Measurements from ENCODE around the gene POU2AF2. TPM values are rescaled to one million over a fixed set of nuclear protein-coding genes. Genes with fewer than 3 reads are reported as not detected.

The POU2AF2 gene
- total and polyA plus RNA-seq, 2 donors (not counting 3 experiments of a cell fraction or from before 2014, with no cell fraction given), result not detected

DNA sequence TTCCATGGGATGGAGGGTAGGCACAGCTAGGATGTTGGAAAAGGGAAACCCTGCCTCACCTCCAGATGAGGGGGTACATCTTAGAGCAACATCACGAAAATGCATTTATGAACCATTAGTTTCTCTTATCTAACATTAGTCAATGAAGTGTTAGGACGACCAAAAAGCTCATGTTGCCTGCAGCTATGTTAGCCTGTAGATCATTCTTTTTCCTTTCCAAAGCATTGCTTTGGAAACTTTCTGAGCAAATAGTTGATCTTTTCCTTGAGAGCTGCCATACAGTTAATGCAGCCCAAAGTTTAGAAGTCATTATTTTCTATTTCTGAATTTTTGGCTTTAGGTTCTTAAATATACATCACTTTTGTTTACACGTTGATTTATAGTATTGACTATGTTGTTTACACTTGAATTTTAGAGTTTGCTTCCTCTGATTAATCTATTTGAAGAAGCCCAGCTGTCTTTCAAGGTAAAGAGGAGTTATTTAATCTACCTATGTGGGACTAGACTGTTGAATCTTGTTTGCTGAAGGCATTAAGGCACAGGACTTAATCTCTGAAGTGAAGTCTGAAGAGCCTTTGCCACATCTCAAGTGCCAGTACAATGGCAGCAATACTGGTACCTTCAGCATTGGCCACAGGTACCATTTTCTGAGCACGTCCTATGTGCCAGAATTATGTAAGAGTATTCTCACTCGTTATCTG lies 63.8 kb downstream of the POU2AF2 start:
- POLR2A ChIA-PET, result no interaction called here
- FAIRE-seq (no peak), DNase-seq (ENCODE audit: low read depth, low spot score) (no peak)
- Histone ChIP-seq H3K27ac (ENCODE audit: insufficient read depth, low read depth, low read length) (no peak overlapping the region), H3K9me3 (replicated peaks; ENCODE audit: control insufficient read depth, insufficient read depth, low read length) (no peaks in the 10 kb centered on the region), H3K27me3 (ENCODE audit: control insufficient read depth in 2 of 2, insufficient read depth in 2 of 2, low read length in 2 of 2) (peaks cover 2 to 11% of the 10 kb centered on the region in 2 experiments), H3K4me1 (ENCODE audit: control insufficient read depth, extremely low read depth, insufficient read depth, low read length) (no peaks in the 10 kb centered on the region), H3K4me3 (replicated peaks in 1 of 3; ENCODE audit: insufficient read depth in 1 of 3, low read depth in 1 of 3, low read length in 3 of 3) (no peak overlapping the region), H4K20me1 (replicated peaks; ENCODE audit: control insufficient read depth, extremely low read depth, insufficient read depth, low read length) (no peaks in the 10 kb centered on the region), H3K36me3 (ENCODE audit: control insufficient read depth in 2 of 2, extremely low read depth in 1 of 2, insufficient read depth in 2 of 2, low read length in 2 of 2) (no peaks in the 10 kb centered on the region), H3K9me1 (replicated peaks; ENCODE audit: control insufficient read depth, extremely low read depth, insufficient read depth, low read length) (no peaks in the 10 kb centered on the region), H3K4me2 (ENCODE audit: insufficient read depth, low read length) (no peak overlapping the region), H3K9ac (replicated peaks; ENCODE audit: extremely low read depth, insufficient read depth, low read length) (no peak overlapping the region), H2AFZ (ENCODE audit: low read depth, low read length) (no peak overlapping the region), H3K79me2 (ENCODE audit: control insufficient read depth, insufficient read depth, low read length) (no peaks in the 10 kb centered on the region)
- dilution Hi-C loops (cut with MboI; ENCODE audit: extremely low pct_ligation_motif_present, low sequenced_read_pairs), result no loop called here
- TF ChIP-seq JUN (IDR thresholded peaks at IDR 0.05; ENCODE audit: borderline replicate concordance, insufficient read depth, insufficient read length, low read depth), result no peak
- intact Hi-C loops (cut with micrococcal nuclease), result no loop called here
- CTCF ChIA-PET, result interaction anchor here (0.7 kb wide), 1 partner anchor 120 kb away, joined by 4 read pairs; no protein-coding TSS in a partner anchor
- no TSS peak for BruUV-seq (replicated peaks)

DNA sequence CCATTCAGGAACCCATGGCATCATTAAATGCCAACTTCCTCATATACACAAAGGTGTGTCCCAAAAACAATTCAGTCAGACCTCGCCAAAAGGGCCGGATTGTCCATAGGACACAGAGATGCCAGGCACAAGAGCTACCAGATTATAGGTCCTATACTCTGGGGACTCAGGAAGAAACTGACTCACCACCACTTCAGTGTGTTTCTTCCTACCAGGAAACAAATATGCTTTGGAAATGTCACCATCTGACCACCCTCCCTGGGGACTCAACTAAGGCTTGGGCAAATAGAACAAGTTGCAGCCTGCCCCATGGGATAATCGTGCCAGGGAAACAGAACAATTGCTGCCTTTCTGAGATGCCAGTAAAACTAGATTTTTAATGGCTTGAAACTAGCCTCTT lies 64.6 kb downstream of the POU2AF2 start:
- no peak overlapping the region for H3K4me3 ChIP-seq (replicated peaks in 1 of 3; ENCODE audit: insufficient read depth in 1 of 3, low read depth in 1 of 3, low read length in 3 of 3)
- DNase-seq (ENCODE audit: low read depth, low spot score) (no peak), FAIRE-seq (no peak)
- peaks cover 2 to 7% of the 10 kb centered on the region in 2 experiments for H3K27me3 ChIP-seq (ENCODE audit: control insufficient read depth in 2 of 2, insufficient read depth in 2 of 2, low read length in 2 of 2)
- H3K4me1 ChIP-seq (ENCODE audit: control insufficient read depth, extremely low read depth, insufficient read depth, low read length), result no peaks in the 10 kb centered on the region
- ChIA-PET CTCF (no interaction called here), POLR2A (no interaction called here)
- no peaks in the 10 kb centered on the region for H3K9me1 ChIP-seq (replicated peaks; ENCODE audit: control insufficient read depth, extremely low read depth, insufficient read depth, low read length)
- intact Hi-C loops (cut with micrococcal nuclease), result no loop called here
- no peak overlapping the region for H3K4me2 ChIP-seq (ENCODE audit: insufficient read depth, low read length)
- H4K20me1 ChIP-seq (replicated peaks; ENCODE audit: control insufficient read depth, extremely low read depth, insufficient read depth, low read length), result no peaks in the 10 kb centered on the region
- no TSS peak for BruUV-seq (replicated peaks)
- TF ChIP-seq, protein P1, sequence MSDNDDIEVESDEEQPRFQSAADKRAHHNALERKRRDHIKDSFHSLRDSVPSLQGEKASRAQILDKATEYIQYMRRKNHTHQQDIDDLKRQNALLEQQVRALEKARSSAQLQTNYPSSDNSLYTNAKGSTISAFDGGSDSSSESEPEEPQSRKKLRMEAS (IDR thresholded peaks at IDR 0.05; ENCODE audit: insufficient read depth, insufficient read length), result no peak
- TF ChIP-seq JUN (IDR thresholded peaks at IDR 0.05; ENCODE audit: borderline replicate concordance, insufficient read depth, insufficient read length, low read depth), result no peak
- TF ChIP-seq, protein P2, sequence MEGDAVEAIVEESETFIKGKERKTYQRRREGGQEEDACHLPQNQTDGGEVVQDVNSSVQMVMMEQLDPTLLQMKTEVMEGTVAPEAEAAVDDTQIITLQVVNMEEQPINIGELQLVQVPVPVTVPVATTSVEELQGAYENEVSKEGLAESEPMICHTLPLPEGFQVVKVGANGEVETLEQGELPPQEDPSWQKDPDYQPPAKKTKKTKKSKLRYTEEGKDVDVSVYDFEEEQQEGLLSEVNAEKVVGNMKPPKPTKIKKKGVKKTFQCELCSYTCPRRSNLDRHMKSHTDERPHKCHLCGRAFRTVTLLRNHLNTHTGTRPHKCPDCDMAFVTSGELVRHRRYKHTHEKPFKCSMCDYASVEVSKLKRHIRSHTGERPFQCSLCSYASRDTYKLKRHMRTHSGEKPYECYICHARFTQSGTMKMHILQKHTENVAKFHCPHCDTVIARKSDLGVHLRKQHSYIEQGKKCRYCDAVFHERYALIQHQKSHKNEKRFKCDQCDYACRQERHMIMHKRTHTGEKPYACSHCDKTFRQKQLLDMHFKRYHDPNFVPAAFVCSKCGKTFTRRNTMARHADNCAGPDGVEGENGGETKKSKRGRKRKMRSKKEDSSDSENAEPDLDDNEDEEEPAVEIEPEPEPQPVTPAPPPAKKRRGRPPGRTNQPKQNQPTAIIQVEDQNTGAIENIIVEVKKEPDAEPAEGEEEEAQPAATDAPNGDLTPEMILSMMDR (IDR thresholded peaks at IDR 0.05; ENCODE audit: extremely low read depth in 1 of 2, insufficient read depth in 1 of 2, low read depth in 1 of 2, low read length in 2 of 2), result no peak
- TF ChIP-seq FOS (IDR thresholded peaks at IDR 0.05; ENCODE audit: borderline replicate concordance, insufficient read depth, low read length), result no peak
- TF ChIP-seq POLR2A (IDR thresholded peaks at IDR 0.05; ENCODE audit: low read depth, low read length), result no peak
- TF ChIP-seq POLR2AphosphoS5 (IDR thresholded peaks at IDR 0.05; ENCODE audit: insufficient read depth, low read depth, low read length), result no peak
- no peak for TF ChIP-seq EZH2 (IDR thresholded peaks at IDR 0.05; ENCODE audit: borderline replicate concordance, low read depth, low read length, severe bottlenecking)
- no peak for TF ChIP-seq MYC (IDR thresholded peaks at IDR 0.05; ENCODE audit: low read depth, low read length)
- no peak for TF ChIP-seq GATA2 (IDR thresholded peaks at IDR 0.05; ENCODE audit: insufficient read depth, insufficient read length, low read depth, low read length)
- H3K27ac ChIP-seq (ENCODE audit: insufficient read depth, low read depth, low read length), result no peak overlapping the region
- no peak overlapping the region for H2AFZ ChIP-seq (ENCODE audit: low read depth, low read length)
- no peaks in the 10 kb centered on the region for H3K9me3 ChIP-seq (replicated peaks; ENCODE audit: control insufficient read depth, insufficient read depth, low read length)
- H3K9ac ChIP-seq (replicated peaks; ENCODE audit: extremely low read depth, insufficient read depth, low read length), result no peak overlapping the region
- dilution Hi-C loops (cut with MboI; ENCODE audit: extremely low pct_ligation_motif_present, low sequenced_read_pairs), result no loop called here
- H3K79me2 ChIP-seq (ENCODE audit: control insufficient read depth, insufficient read depth, low read length), result no peaks in the 10 kb centered on the region
- H3K36me3 ChIP-seq (ENCODE audit: control insufficient read depth in 2 of 2, extremely low read depth in 1 of 2, insufficient read depth in 2 of 2, low read length in 2 of 2), result no peaks in the 10 kb centered on the region

All from endothelial cell of umbilical vein (primary cell).